ENCODE data around the gene CLMP.
"Not testable (repeated sequence)": the region's sequence is repeated elsewhere in the genome, so short reads cannot be mapped to it uniquely, and the experiment has no call there.

The CLMP gene

DNA sequence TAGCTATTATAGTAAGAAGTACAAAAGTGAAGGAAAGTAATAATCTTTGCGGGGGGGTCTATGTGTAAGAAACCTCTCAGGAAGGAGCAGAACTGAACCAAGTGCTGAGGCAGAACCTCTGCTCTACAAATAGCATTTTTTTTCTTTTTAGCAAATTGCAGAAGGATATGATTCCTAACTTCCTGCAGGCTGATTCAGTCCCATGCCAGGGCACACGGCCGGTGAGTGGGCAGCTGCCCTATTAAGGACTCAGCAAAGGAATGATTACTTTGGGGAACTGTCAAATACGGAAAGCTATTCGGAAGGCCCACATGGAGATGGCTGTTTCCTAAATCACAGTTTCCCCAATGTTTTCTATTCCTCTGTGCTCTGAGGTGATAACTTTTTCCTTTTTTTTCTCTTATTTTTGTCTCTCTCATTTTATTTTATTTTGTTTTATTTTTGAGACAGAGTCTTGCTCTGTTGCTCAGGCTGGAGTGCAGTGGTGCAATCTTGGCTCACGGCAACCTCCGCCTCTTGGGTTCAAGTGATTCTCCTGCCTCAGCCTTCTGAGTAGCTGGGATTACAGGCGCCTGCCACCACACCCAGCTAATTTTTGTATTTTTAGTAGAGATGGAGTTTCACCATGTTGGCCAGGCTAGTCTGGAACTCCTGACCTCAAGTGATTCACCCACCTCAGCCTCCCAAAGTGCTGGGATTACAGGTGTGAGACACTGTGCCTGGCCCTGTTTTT is 62.8 kb downstream of the CLMP start:
- FAIRE-seq, result not testable (repeated sequence)

GRCh38 chr11:123129920-123130319 is 65.1 kb downstream of the CLMP start:
- no peak for FAIRE-seq

DNA sequence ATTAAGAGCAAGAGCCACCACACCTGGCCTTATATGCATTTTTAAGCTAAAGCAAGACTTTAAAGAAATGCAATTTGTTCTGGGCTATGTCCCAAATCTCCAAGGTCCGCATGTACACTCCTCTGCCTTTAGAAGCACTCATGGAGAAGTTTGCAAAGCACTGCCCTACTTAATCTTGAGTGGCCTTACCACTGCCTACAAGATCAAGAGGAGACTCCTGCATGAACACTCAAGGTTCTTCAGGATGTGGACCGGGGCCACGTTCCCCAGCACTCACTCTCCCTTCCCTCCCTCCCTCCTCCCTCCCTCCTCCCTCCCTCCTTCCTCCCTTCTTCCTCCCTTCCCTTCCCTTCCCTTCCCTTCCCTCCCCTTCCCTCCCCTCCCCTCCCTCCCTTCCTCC is 69.9 kb downstream of the CLMP start:
- no peak for FAIRE-seq

- peak; percentile 33 for FAIRE-seq
Observed at GRCh38 chr11:123122852-123123251, 72.2 kb downstream of the CLMP start.

DNA sequence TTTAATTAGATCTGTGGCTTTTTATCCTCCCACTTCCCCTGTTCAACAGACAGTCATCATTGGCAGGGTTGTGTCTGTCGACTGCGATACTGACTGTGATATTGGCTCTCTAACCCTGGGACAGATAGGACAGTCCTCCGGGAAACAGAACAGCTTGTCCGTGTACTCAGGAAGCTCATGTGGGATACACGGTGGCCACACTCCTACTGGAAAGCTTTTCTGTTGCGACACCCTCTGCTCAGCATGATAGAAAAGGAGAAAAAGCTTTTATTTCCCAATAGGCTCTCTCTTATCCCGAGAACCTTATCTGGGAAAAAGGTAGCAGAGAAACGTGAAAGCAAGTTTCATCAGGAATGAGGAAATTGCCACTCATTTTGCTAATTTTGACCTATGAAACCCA is 72.7 kb downstream of the CLMP start:
- no peak for FAIRE-seq

DNA sequence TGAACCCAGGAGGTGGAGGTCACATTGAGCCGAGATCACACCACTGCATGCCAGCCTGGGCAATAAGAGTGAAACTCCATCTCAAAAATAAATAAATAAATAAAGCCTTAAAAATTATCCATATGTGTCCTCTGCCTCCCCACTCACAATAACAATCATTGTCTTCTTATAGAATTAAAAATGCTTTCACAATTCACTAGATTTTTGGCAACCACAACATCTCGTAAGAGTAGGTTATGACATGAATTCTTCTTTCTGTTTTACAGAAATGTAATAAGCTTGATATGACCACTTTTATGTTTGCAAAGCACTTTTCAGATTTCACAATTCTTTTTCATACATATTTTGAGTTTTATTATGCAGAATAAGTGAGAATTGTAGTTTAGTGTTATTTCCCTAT is 78.6 kb downstream of the CLMP start:
- no peak for FAIRE-seq

DNA sequence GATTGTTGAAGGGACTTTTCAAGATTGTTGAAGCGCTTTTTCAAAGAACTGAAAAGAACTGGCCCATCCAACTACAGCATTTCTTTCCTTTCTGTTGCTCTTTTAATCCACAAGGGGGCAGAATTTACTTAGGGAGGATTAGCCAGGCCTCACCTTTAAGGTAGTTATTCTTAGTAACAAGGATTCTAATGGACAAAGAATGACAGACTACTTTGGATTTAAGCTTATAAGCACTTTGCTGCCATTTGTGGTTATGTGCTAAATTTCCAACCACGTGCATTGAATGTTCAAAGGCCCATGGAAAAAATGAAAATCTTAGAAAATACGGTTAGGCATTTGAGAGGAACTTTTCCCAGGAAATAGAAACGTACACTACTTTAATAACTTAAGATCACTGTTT is 83.6 kb downstream of the CLMP start:
- peak; percentile 18 for FAIRE-seq

GRCh38 chr11:123110397-123110796 is 84.7 kb downstream of the CLMP start:
- FAIRE-seq, result no peak

GRCh38 chr11:123107945-123108495 is 87.0 kb downstream of the CLMP start:
- no peak for FAIRE-seq

GRCh38 chr11:123104697-123105096 is 90.4 kb downstream of the CLMP start:
- FAIRE-seq, result no peak

DNA sequence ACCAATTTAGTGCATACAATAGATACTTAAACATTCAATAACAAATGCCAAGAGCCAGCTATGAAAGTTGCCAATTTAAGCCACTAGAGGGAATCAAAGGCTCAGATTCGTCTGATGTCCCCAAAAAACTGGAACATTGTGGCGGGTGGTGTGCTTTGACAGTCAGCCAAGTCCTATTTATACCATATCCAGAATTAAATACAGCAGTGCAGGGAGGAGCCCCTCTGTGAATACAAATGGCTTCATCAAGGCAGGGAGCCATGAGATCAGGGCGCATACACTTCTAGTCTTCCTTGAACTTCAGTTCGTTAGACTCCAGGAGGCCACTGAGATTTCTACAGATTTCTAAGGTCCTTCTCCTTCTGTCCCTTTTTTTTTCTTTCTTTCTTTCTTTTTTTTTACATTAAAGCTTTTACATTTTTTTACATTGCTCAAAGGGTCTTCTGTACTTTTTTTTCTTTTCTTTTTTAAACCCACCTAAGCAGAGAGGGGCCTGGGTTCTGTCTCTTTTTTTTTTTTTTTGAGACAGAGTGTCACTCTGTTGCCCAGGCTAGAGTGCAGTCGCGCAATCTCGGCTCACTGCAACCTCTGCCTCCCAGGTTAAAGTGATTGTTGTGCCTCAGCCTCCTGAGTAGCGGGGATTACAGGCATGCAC is 91.6 kb downstream of the CLMP start:
- FAIRE-seq, result peak; percentile 83

DNA sequence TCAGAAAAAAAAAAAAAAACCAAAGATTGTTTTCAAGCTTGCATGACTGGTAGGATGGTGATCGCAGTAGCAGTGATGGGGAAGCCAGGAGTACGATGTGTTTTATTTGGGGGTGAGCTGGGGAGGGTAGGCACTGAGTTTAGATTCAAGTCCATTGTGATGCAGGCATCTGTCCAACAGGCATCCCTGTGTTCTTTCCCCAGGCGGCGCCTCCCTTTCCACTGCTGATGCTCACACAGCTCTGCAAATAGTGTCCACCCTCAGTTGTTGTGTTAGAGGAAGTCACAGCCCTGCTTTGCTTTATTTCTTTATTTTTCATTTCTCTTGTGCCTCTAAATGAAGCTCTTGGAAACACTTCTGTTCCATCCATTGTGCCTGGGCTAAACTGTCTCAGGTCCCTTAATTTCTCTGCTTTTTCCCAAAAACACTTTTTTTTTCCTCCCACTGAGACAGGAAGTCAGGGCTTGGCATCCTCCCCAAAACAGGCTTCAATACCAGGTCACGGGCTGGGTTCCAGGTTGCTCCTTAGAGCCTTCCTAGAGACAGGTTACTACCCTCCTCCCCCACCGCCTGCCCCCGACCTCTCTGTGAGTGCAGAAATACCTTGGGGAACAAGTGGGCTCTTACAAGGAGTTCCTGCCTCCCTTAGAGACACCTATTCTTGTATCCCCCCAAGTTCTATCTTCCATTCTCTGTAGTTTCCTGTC is 94.5 kb downstream of the CLMP start:
- no peak for FAIRE-seq

DNA sequence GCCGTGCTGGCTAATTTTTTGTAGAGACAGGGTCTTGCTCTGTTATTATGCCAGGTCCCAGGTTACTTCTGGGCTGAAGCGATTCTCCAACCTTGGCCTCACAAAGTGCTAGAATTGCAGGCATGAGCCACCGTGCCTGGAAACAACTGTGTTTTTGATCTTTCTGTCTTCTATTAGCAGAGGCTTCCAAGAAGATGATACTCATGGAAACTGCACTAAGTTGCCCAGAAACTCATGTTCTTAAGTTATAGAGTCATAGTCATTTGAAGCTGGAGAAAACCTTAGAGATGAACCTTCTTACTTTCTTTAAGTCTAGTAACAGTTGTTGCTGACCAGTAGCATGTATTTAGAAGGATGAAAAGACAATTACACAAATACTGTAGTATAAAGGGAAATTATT is 96.1 kb downstream of the CLMP start:
- FAIRE-seq, result no peak

- no peak for FAIRE-seq
Observed at GRCh38 chr11:123093739-123094138, 101.3 kb downstream of the CLMP start.

- no peak for FAIRE-seq
Observed at GRCh38 chr11:123091506-123091905, 103.5 kb downstream of the CLMP start.

DNA sequence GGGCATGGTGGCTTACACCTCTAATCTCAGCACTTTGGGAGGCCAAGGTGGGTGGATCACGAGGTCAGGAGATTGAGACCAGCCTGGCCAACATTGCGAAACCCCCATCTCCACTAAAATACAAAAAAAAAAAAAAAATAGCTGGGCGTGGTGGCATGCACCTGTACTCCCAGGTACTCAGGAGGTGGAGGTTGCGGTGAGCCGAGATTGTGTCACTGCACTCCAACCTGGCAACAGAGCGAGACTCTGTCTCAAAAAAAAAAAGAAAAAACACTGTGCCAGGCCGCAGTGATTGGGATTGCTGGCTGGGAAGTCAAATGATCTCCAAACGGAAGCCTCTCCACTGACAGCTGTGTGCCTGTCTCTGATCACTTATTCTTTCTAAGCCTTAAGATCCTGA is 104.9 kb downstream of the CLMP start:
- not testable (repeated sequence) for FAIRE-seq

- FAIRE-seq, result not testable (repeated sequence)
Observed at GRCh38 chr11:123088896-123089295, 106.2 kb downstream of the CLMP start.

GRCh38 chr11:123087657-123088056 is 107.4 kb downstream of the CLMP start:
- FAIRE-seq, result not testable (repeated sequence)

GRCh38 chr11:123086305-123086704 is 108.7 kb downstream of the CLMP start:
- FAIRE-seq, result no peak

DNA sequence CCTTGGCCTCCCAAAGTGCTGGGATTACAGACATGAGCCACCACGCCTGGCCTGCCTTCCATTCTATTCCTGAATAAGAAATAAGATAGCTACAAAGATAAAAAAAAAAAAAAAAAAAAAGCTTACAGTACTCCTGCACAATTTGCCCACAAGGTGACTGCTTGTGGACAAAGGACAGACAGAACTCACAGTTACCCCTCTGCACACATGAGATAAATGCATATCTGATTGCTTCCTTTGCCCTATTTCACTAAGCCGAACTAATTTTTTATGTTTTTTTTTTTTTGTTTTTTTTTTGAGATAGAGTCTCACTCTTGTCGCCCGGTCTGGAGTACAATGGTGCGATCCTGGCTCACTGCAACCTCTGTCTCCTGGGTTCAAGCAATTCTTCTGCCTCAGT is 109.6 kb downstream of the CLMP start:
- FAIRE-seq, result no peak

DNA sequence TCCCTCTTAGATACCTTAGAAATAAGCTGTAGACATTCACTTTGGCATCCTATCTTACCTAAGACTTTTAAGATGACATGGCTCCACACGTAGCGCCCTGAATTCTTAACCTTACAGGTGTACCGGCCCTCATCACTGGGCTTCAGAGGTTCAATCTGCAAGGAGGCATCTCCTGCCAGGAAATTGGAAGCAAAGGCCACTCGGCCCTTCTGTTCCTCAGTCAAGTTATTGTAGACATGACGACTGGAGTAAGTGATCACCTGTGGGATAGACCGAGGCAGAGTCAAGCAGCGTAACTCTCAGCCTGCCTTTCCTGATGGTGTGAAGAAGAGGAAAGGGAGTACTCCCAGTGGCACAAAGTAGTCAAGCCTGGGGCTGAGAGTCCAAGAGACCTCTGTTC is 110.6 kb downstream of the CLMP start:
- no peak for FAIRE-seq

DNA sequence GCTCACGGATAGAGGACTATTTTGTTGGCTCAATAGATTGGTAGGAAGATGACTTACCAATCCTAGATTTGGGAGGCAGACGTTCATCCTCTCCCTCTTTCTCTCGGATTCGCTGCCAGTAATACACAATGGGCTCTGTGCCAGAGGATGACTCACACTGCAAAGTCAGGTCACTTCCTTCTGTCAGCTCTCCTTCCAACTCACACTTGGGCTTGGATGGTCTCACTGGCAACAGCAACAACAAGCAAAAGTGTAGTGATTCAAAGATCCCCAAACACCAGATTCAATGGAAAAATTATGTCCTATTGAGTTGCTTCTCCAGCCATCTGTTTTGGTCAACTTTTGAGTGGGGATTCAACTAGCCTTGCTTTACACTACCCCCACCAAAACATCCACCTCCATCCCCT is 111.4 kb downstream of the CLMP start:
- FAIRE-seq, result no peak

DNA sequence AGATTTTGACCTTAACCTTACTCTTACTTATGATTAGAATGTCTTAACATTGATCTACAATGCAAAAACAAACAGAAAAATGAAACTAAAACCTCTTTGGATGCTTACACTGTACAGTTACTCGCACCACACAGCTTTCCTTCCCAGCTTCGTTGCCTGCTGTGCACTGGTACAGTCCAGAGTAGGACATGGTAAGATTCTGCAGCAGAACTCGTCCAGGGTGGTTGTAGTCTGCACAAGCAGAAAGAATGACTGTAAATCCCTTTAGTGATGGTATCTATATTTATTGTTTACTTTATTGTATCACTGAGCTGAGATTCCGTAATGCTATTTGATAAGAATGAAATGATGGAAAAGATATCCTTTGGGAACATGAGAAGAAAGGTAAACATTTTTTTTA is 112.1 kb downstream of the CLMP start:
- FAIRE-seq, result no peak

GRCh38 chr11:123080015-123080414 is 115.0 kb downstream of the CLMP start:
- FAIRE-seq, result no peak

Data from endometrium (tissue), 2 donors.